PC-9 (cell line): ENCODE data around the gene MAP4K5.

ENCODE experiments used
- EZH2 ChIP-seq: fragments of 200-600 bp; sonication (generic); IDR thresholded peaks from 2 replicates; pipeline ENCODE4 v1.8.0; 2017; ENCODE audit warnings: antibody characterized with exemption, low read depth
- TF ChIP-seq, protein P1 (sequence below): fragments of 200-600 bp; sonication (generic); conservative IDR thresholded peaks from 2 replicates; pipeline ENCODE4 v1.6.1; 2017; ENCODE audit warnings: mixed run types, antibody characterized with exemption, mild to moderate bottlenecking, moderate library complexity

DNA sequence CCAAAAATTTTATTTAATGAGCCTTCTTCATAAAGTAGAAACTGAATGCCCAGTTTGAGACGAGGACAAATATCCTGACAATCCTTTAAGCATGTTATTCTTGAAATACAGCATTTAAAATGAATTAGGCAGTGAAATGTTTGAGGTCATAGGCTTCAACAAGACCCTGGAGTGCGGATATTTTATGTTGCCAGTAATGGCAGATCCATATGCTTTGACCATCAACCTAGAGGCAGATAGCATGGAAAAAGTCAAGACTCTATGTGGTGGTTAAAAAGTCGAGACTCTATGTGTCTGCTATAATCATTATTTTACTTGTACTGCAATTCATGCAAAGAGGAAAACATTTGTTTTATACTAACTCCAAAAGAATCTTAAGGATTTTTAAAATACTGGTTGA is 2.0 kb upstream of the MAP4K5 start:
- TF ChIP-seq, protein P1, sequence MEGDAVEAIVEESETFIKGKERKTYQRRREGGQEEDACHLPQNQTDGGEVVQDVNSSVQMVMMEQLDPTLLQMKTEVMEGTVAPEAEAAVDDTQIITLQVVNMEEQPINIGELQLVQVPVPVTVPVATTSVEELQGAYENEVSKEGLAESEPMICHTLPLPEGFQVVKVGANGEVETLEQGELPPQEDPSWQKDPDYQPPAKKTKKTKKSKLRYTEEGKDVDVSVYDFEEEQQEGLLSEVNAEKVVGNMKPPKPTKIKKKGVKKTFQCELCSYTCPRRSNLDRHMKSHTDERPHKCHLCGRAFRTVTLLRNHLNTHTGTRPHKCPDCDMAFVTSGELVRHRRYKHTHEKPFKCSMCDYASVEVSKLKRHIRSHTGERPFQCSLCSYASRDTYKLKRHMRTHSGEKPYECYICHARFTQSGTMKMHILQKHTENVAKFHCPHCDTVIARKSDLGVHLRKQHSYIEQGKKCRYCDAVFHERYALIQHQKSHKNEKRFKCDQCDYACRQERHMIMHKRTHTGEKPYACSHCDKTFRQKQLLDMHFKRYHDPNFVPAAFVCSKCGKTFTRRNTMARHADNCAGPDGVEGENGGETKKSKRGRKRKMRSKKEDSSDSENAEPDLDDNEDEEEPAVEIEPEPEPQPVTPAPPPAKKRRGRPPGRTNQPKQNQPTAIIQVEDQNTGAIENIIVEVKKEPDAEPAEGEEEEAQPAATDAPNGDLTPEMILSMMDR = no peak
- no peak for TF ChIP-seq EZH2
